Measurements from ENCODE around the gene UGT3A2.
"Not testable (repeated sequence)": the region's sequence is repeated elsewhere in the genome, so short reads cannot be mapped to it uniquely, and the experiment has no call there.

Gene UGT3A2

DNA sequence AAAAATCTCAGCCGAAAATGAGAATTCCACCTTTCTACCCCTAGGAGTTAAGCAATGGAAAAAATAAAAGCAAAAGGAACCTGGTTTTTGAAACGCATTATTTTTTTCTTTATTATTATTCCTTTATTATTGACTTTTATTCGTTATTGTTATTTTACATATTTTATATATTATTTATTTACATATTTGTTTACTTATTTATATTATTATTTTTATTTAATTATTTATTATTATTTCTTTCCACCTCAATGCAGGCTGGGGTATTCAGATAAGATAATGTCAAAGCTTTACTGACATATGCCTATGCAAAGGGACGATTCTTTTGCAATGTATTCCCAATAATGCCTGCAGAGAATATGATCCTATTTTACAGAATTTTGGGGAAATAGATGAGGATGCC is 16.7 kb downstream of the UGT3A2 start:
- DNase-seq, result no peak

DNA sequence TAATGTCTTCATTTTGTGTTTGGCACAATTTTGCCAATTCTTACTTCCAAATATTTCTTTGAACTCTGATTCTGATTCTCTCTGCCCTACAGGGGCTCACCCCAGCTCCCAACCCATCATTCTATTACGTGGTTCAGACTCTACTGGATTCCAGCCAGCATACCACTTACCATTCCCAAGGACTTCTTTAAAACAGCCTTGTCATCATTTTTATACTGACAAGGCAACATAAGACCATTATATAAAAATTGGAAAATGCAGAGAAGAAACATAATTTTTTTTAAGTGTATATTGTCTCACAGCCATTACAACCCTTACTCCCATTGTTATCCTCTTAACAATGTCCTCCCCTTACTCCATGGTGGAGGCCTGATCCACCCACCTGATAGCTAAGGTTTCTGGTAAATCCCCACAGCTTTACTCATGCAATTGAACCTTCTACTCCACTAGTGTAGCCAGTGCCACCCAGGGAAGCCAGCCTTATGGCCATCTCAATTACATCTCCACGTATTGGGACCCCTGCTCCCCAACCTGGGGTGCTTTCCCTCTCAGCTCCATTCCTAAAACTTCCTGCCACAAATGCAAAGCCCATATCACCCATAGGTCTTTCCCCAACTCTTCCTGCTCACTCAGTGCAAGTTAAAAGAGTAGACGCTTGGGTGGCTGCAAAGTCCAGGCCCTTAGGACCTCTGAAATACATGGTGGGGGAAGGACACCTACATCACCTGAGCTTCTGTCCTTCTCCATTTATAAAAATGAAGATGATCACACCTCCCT is 19.1 kb downstream of the UGT3A2 start:
- DNase-seq, result no peak

GRCh38 chr5:36045895-36046294 is 20.8 kb downstream of the UGT3A2 start:
- DNase-seq, result no peak

DNA sequence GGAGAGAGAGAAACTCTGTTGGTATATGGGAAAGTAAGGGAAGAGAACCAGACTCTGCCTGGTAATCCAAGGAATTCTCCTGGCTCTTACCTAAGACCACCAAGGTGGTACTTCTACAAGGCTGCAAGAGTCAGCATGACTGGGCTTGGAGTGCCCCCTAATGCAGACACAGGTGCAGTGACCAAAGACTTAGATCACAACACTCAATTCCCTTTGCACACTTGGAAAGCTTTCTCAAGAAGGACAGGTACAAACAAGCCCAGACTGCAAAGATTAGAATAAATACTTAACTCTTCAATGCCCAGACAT is 25.2 kb downstream of the UGT3A2 start:
- no peak for DNase-seq

- DNase-seq, result no peak
Observed at GRCh38 chr5:36040651-36041536, 25.8 kb downstream of the UGT3A2 start.

- DNase-seq, result no peak
Observed at GRCh38 chr5:36035696-36036095, 31.0 kb downstream of the UGT3A2 start.

DNA sequence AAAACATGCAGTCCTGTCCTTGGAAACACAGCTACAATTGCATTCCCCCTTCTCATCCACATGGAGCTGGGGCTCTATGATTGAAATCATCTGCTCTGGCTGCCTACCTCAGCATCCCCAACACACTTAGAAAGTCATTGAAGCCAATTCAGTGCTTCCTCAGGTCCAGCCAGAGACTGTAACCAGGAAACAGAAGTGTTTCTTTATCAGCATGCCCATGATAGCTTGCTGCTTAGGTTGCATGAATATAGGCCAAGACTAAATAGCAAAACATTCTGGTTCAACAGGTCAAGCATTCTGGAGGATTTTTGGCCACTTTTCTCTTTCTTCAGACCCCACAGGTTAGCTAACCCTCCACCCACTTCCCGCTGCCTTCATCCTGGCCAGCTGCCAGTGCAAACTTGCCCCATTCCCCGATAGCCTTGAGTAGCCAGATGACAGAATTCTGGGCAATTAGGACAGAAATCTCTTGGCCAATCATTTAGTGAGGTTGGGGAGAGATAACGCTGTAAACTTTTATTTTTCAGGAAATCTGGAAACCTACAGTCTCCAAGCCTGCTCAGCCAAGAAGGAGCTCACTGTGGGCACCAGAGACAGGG is 32.0 kb downstream of the UGT3A2 start:
- not testable (repeated sequence) for DNase-seq

DNA sequence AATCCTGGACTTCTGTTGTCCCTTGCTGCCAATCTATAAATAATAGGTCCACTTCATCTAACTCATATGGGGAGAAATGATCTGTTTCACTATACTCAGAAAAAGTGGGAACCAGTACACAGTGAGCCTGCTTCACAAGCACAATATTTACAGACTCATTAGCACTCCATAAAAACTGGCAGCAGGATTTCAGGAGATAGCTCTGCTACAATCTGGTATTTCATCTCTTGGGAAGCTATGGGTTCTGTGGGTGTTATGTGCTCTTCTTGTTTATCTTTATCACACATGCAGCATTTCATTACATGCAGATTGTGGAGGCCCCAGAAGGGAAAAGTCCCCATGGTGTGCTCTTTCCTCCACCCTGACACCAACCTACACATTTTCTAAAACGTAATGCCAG is 33.2 kb downstream of the UGT3A2 start:
- no peak for DNase-seq

- no peak for DNase-seq
Observed at GRCh38 chr5:36033047-36033446, 33.6 kb downstream of the UGT3A2 start.

DNA sequence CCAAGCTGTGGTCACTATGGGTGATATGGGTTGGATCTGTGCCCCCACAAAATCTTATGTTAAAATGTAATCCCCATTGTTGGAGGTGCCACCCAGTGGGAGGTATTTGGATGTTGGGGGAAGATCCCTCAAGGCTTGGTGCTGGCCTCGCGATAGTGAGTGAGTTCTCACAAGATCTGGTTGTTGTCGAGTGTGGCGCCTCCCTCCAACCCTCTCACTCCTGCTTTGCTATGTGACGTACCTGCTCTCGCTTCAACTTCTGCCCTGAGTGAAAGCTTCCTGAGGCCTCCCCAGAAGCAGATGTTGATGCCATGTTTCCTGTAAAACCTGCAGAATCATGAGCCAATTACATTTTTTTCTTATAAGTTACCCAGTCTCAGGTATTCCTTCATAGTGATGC is 35.5 kb downstream of the UGT3A2 start:
- no peak for DNase-seq

- no peak for DNase-seq
Observed at GRCh38 chr5:36029914-36030313, 36.8 kb downstream of the UGT3A2 start.

GRCh38 chr5:36028816-36029465 is 37.7 kb downstream of the UGT3A2 start:
- no peak for DNase-seq

DNA sequence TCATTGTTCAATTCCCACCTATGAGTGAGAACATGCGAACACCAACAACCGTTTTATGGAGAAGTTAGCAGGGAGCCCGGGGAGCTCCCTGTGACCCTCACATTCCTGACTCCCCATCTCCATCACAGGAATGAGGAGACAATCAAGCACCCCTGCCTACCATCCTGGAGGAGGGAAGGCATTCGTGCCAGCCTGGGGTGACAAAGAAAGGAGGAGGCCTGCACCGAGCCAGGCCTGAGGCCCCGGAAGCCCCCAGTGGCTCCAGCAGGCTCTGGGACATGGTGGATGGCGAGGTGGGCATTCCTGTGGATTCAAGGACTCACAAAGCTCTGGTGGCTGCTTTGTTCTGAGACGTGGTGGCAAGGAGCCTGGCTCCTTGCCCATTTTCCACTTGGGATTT is 39.0 kb downstream of the UGT3A2 start:
- no peak for DNase-seq

- DNase-seq, result no peak
Observed at GRCh38 chr5:36026706-36027465, 39.8 kb downstream of the UGT3A2 start.

DNA sequence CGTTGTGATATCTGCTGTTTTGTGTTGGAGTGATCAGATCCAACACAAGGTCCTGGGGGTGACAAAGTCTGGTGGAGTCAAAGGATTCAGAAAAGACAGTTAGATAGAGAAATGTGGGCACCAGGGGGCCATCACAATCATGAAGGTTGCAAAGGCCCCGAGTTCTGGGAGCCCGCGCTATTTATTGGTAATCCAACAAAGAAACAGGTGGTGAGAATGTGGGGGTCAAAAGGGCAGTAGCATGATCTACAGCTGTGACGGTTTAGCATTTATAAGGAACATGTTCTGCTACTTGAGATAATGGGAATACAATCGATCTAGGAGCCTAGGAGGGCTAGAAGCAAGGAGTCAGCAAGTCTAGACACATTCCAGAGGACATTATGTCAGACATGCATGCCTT is 44.4 kb downstream of the UGT3A2 start:
- not testable (repeated sequence) for DNase-seq

GRCh38 chr5:36019584-36019983 is 47.1 kb downstream of the UGT3A2 start:
- DNase-seq, result not testable (repeated sequence)

- no peak for DNase-seq
Observed at GRCh38 chr5:36017622-36018021, 49.1 kb downstream of the UGT3A2 start.

DNA sequence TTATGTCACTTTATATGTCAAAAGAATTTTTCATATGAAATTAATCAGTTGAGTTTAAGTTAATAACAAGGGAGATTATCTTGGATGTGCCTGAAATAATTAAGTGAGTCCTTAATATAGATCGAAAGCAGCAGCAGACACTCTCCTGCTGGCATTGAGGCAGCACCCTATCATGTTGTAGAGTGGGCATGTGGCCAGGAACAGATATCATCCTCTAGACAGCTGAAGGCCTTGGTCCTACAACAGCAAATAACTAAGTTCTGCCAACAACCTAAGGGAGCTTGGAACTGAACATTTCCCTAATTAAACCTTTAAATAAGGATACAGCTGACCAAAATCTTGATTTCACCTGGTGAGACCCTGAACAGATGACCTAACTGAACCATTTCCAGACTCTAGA is 49.7 kb downstream of the UGT3A2 start:
- no peak for DNase-seq

GRCh38 chr5:36013182-36013581 is 53.5 kb downstream of the UGT3A2 start:
- DNase-seq, result no peak

DNA sequence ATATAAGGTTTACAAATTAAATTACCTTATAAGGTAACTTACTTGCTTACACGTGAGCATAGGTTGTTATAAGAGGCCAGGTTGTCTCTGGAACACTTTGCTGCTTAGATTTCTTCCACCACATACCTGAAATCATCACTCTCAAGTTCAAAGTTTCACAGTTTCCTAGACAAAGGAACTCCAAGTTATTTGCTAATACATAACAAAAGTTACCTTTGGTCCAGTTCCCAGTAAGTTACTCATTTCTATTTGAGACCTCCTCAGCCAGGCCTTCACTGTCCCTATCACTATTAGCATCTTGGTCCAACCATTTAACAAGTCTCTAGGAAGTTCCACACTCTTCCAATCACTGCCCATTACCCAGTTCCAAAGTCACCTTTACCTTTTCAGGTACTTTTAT is 57.0 kb downstream of the UGT3A2 start:
- DNase-seq, result no peak

DNA sequence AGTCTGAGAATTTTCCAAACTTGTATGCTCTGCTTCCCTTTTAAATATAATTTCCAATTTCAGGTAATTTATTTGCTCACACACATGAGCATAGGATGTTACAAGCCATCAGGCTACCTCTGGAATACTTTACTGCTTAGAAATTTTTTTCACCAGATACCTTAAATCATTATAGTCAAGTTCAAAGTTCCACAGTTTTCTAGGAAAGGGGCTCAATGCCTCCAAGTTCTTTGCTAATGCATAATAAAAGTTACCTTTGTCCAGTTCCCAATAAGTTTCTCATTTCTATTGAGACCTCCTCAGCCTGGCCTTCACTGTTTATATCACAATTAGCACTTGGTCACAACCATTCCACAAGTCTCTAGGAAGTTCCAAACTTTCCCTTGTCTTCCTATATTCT is 59.3 kb downstream of the UGT3A2 start:
- no peak for DNase-seq

DNA sequence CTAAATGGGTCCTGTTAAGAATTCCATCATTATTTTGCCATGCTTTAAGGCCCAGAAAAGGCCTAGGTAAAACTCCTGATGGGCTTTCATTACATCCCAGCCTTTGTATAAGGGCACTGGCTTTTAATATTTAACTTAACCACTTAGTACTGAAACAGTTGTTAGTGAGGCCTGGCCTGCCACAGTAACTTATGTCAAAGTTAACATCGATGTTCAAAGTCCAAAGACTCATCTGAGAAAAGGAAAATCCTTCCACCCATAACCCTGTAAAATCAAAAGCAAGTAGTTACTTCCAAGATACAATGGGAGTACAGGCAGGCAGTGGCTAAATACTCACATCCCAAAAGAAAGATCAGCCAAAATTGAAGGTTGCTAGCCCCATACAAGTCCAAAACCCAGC is 60.5 kb downstream of the UGT3A2 start:
- DNase-seq, result no peak
